GM12878 (cell line): ENCODE data around the gene KLK3. TPM values are rescaled to one million over a fixed set of nuclear protein-coding genes. Genes with fewer than 3 reads are reported as not detected.

ENCODE experiments used
- ATAC-seq: fragments of 200-7000 bp; cut with Tn5 transposase; 3 replicates; pipeline ENCODE4 v1.9.1; 2020; ENCODE audit warnings: mild to moderate bottlenecking, moderate library complexity
- BruUV-seq: library from RNA; stranded (reverse); fragments of 400-500 nt; replicated peaks from 2 replicates; lab custom pipeline; 2021; lab: Mats Ljungman, UMichigan
- CTCF ChIA-PET: fragments of 300-600 bp; sonication (Branson Sonifier 250); formaldehyde crosslinking; extraction: SDS; loops from one replicate; lab custom pipeline; 2021; ENCODE audit warnings: inconsistent platforms; lab: Yijun Ruan, JAX
- POLR2A ChIA-PET: fragments of 350-600 bp; formaldehyde crosslinking; extraction: SDS; loops from one replicate; lab custom pipeline; 2021; ENCODE audit warnings: inconsistent platforms; lab: Charles Lee
- RAD21 ChIA-PET: fragments of 300-600 bp; sonication (Branson Sonifier 250); formaldehyde crosslinking; loops from one replicate; lab custom pipeline; 2023; ENCODE audit warnings: antibody characterized with exemption; ENCODE audit not compliant: unreplicated experiment; lab: Charles Lee
- SMC1A ChIA-PET: fragments of 300-600 bp; sonication (Branson Sonifier 250); formaldehyde crosslinking; loops from one replicate; lab custom pipeline; 2023; ENCODE audit not compliant: unreplicated experiment, uncharacterized antibody; lab: Charles Lee
- DNase-seq: peaks from one replicate; pipeline ENCODE4 v3.0.0-alpha.2; 2011; ENCODE audit warnings: low read depth, low spot score
- FAIRE-seq: peaks from 3 replicates; lab custom pipeline; 2011; peaks lifted over from hg19 to GRCh38; lab: Jason Lieb, UNC
- H2AFZ ChIP-seq: 2 replicates; pipeline ENCODE4 v1.6.0; 2011; ENCODE audit warnings: low read depth, low read length, control low read depth; ENCODE audit not compliant: control insufficient read depth
- H3K27ac ChIP-seq: 2 replicates; pipeline ENCODE4 v1.5.1; 2011; ENCODE audit warnings: control low read depth; ENCODE audit not compliant: control insufficient read depth, insufficient read depth
- H3K27me3 ChIP-seq, 2 experiments: replicated peaks in 1 of 2; 2 replicates each; pipeline versions ENCODE4 v1.6.0 to v1.6.1; 2011; ENCODE audit warnings: low read length in 1 of 2; ENCODE audit not compliant: control insufficient read depth in 2 of 2, insufficient read depth in 2 of 2
- H3K36me3 ChIP-seq, 2 experiments: 2 replicates each; pipeline ENCODE4 v1.5.1; 2011; ENCODE audit warnings: low read length in 1 of 2; ENCODE audit not compliant: control insufficient read depth in 2 of 2, insufficient read depth in 2 of 2
- H3K4me1 ChIP-seq: 2 replicates; pipeline ENCODE4 v1.6.1; 2011; ENCODE audit warnings: mild to moderate bottlenecking, low read length, moderate library complexity, mixed read lengths; ENCODE audit not compliant: control insufficient read depth, insufficient read depth
- H3K4me2 ChIP-seq: 2 replicates; pipeline ENCODE4 v1.6.0; 2011; ENCODE audit warnings: control low read depth; ENCODE audit not compliant: control insufficient read depth, insufficient read depth
- H3K4me3 ChIP-seq: fragments of 200-600 bp; sonication (generic); 2 replicates; pipeline ENCODE4 v1.5.1; 2016
- H3K79me2 ChIP-seq: 2 replicates; pipeline ENCODE4 v1.6.0; 2011; ENCODE audit warnings: low read length; ENCODE audit not compliant: control insufficient read depth, insufficient read depth
- H3K9ac ChIP-seq: 2 replicates; pipeline ENCODE4 v1.8.0; 2011; ENCODE audit warnings: low read length, control low read depth, mixed read lengths; ENCODE audit not compliant: control insufficient read depth, insufficient read depth
- H3K9me3 ChIP-seq: replicated peaks from 3 replicates; pipeline ENCODE4 v1.5.1; 2011; ENCODE audit warnings: mild to moderate bottlenecking, low read length; ENCODE audit not compliant: control insufficient read depth, insufficient read depth
- H4K20me1 ChIP-seq: 2 replicates; pipeline ENCODE4 v1.6.0; 2011; ENCODE audit not compliant: control insufficient read depth, insufficient read depth
- BCL3 ChIP-seq: IDR thresholded peaks from 2 replicates; pipeline ENCODE4 v1.6.1; 2011; ENCODE audit warnings: borderline replicate concordance, low read depth, mild to moderate bottlenecking, moderate library complexity, low read length; ENCODE audit not compliant: insufficient read depth, poor library complexity, severe bottlenecking
- CBX5 ChIP-seq: sonication (generic); IDR thresholded peaks from 2 replicates; pipeline ENCODE4 v1.6.1; 2016; ENCODE audit warnings: low read depth, moderate library complexity, mild to moderate bottlenecking, inconsistent platforms
- E4F1 ChIP-seq: fragments of 450-650 bp; IDR thresholded peaks from 2 replicates; pipeline ENCODE4 v1.6.1; 2018; ENCODE audit warnings: borderline replicate concordance, mild to moderate bottlenecking; ENCODE audit not compliant: partially characterized antibody
- EP300 ChIP-seq, 2 experiments: fragments of 150-350 bp in 1 of 2; IDR thresholded peaks; 2 replicates each; pipeline ENCODE4 v1.6.1; 2011 to 2012; ENCODE audit warnings: low read depth in 2 of 2, low read length in 2 of 2, borderline replicate concordance in 1 of 2, improper control_type of control experiment in 1 of 2, inconsistent platforms in 1 of 2; ENCODE audit not compliant: control insufficient read depth in 1 of 2
- ESRRA ChIP-seq: IDR thresholded peaks from 2 replicates; pipeline ENCODE4 v1.6.1; 2012; ENCODE audit warnings: mild to moderate bottlenecking, low read length, improper control_type of control experiment
- HDGF ChIP-seq: fragments of 450-650 bp; IDR thresholded peaks from 2 replicates; pipeline ENCODE4 v1.6.1; 2016; ENCODE audit warnings: antibody characterized with exemption
- IKZF1 ChIP-seq: fragments of 450-650 bp; conservative IDR thresholded peaks from 2 replicates; pipeline ENCODE4 v1.6.1; 2017; ENCODE audit warnings: antibody characterized with exemption, mild to moderate bottlenecking
- IKZF2 ChIP-seq, 2 experiments: fragments of 450-650 bp; IDR thresholded peaks; 2 replicates each; pipeline ENCODE4 v1.6.1; 2017; ENCODE audit warnings: mild to moderate bottlenecking in 2 of 2, moderate library complexity in 2 of 2
- MYC ChIP-seq: IDR thresholded peaks from 2 replicates; pipeline ENCODE4 v1.6.1; 2011; ENCODE audit warnings: mild to moderate bottlenecking, low read length, moderate library complexity, inconsistent platforms; ENCODE audit not compliant: insufficient read depth, insufficient replicate concordance, insufficient read length, severe bottlenecking
- PKNOX1 ChIP-seq: fragments of 450-650 bp; IDR thresholded peaks from 2 replicates; pipeline ENCODE4 v1.6.1; 2016; ENCODE audit warnings: mild to moderate bottlenecking
- RELA ChIP-seq: fragments of 450-650 bp; IDR thresholded peaks from 2 replicates; pipeline ENCODE4 v1.8.0; 2014; ENCODE audit warnings: borderline replicate concordance; ENCODE audit not compliant: partially characterized antibody
- SIX5 ChIP-seq: IDR thresholded peaks from 2 replicates; pipeline ENCODE4 v1.6.1; 2011; ENCODE audit warnings: mild to moderate bottlenecking, low read depth, low read length, moderate library complexity; ENCODE audit not compliant: severe bottlenecking
- SMC3 ChIP-seq: IDR thresholded peaks from 2 replicates; pipeline ENCODE4 v1.6.1; 2011; ENCODE audit warnings: low read length, improper control_type of control experiment, borderline replicate concordance
- ZBED1 ChIP-seq: IDR thresholded peaks from 2 replicates; pipeline ENCODE4 v1.6.1; 2016; ENCODE audit warnings: borderline replicate concordance
- ZBTB40 ChIP-seq: fragments of 450-650 bp; IDR thresholded peaks from 2 replicates; pipeline ENCODE4 v1.6.1; 2016; ENCODE audit warnings: mild to moderate bottlenecking, moderate library complexity, borderline replicate concordance
- WGBS: methylation state at CpG from one replicate; pipeline ENCODE4 v1.1.6; 2016; ENCODE audit warnings: low lambda C conversion rate; ENCODE audit not compliant: insufficient replicate concordance, insufficient coverage; ENCODE audit errors: missing lambda C conversion rate; 5-methylcytosine and 5-hydroxymethylcytosine counted together
- in situ Hi-C: fragments of 300-500 bp; cut with MboI; formaldehyde crosslinking; loops from 9 replicates; pipeline ENCODE4 v1.14.3; 2018; ENCODE audit warnings: mixed read lengths
- intact Hi-C: fragments of 100-400 bp; cut with micrococcal nuclease; formaldehyde crosslinking; loops from one replicate; pipeline ENCODE4 v1.14.2; 2022; ENCODE audit not compliant: unreplicated experiment
- polyA plus RNA-seq, 11 experiments: library from polyadenylated mRNA; depleted of rRNA in 4 of 11; unstranded in 6 of 11; stranded (reverse) in 5 of 11; fragments of >200 nt; fragmentation: Nextera tagmentation in 4 of 11; fragmentation: Illumina TruSeq in 1 of 11; extraction: Ambion mirVana in 4 of 11; extraction: Trizol in 1 of 11; gene quantifications; 1 replicate in 1 of 11; 2 replicates in 10 of 11; pipeline versions ENCODE4 v1.2.1 to v1.2.3, GENCODE V29; 2011 to 2016; ENCODE audit warnings: inconsistent platforms in 2 of 11, missing spikeins in 2 of 11, low read depth in 1 of 11
- total RNA-seq, 4 experiments: library from RNA; depleted of rRNA in 3 of 4; stranded (reverse); fragments of >200 nt in 3 of 4; fragmentation: Illumina TruSeq in 1 of 4; extraction: Trizol in 1 of 4; gene quantifications; 2 replicates each; pipeline versions ENCODE4 v1.2.1 to v1.2.3, GENCODE V29; 2013 to 2021

KLK3 gene
- total and polyA plus RNA-seq, 10 of the 15 experiments (the other 5 are each of a cell fraction or from before 2014, with no cell fraction given), result 0.31 TPM; not detected in 9

- Histone ChIP-seq H3K36me3 (no peaks in the 10 kb centered on the region), H3K4me3 (no peak overlapping the region), H2AFZ (no peak overlapping the region), H3K9me3 (no peaks in the 10 kb centered on the region), H3K27ac (no peak overlapping the region), H3K27me3 (no peaks in the 10 kb centered on the region), H3K4me2 (no peak overlapping the region), H3K9ac (no peak overlapping the region), H3K4me1 (peaks cover 5% of the 10 kb centered on the region; the same call in 1 of the 2 replicates), H3K79me2 (no peaks in the 10 kb centered on the region), H4K20me1 (no peaks in the 10 kb centered on the region)
- FAIRE-seq, result no peak
- DNase-seq, result no peak
- intact Hi-C loops, result loop anchor here (2.0 kb wide), 1 partner anchor 15 kb away; no protein-coding TSS in a partner anchor
- ChIA-PET CTCF (interaction anchor here (1.1 to 1.8 kb wide), 3 partner anchors 14 to 88 kb away, joined by 3 to 5 read pairs (median 3); no protein-coding TSS in a partner anchor), SMC1A (interaction anchor here (0.8 kb wide), 1 partner anchor 62 kb away, joined by 3 read pairs; no protein-coding TSS in a partner anchor), RAD21 (interaction anchor here (1.3 kb wide), 1 partner anchor 88 kb away, joined by 5 read pairs; no protein-coding TSS in a partner anchor), POLR2A (no interaction called here)
- TF ChIP-seq HDGF (no peak), ZBED1 (no peak), IKZF2 (IDR thresholded peaks at IDR 0.05) (no peak), SMC3 (no peak), ZBTB40 (no peak), CBX5 (no peak), IKZF1 (no peak), ESRRA (no peak), BCL3 (no peak), MYC (no peak), E4F1 (no peak), SIX5 (no peak), EP300 (IDR thresholded peaks at IDR 0.05; ENCODE audit: borderline replicate concordance in 1 of 2, control insufficient read depth in 1 of 2, low read depth in 2 of 2, low read length in 2 of 2) (no peak), PKNOX1 (no peak), RELA (no peak)
- no peak for ATAC-seq
- 93% methylated on average over 6 of the region's 6 CpGs for WGBS
- BruUV-seq, result no TSS peak
- in situ Hi-C loops, result no loop called here
Measured at GRCh38 chr19:50833802-50834167, 20.9 kb upstream of the KLK3 start.
